IPS-18c (cell line): Measurements from ENCODE around the gene PIGT.

ENCODE experiments used
- H3K4me3 ChIP-seq: 2 replicates; pipeline ENCODE4 v1.7.0; 2013; ENCODE audit warnings: low read depth, mild to moderate bottlenecking, low read length, moderate library complexity; ENCODE audit not compliant: insufficient read depth
- H3K9me3 ChIP-seq: one replicate; pipeline ENCODE4 v1.6.1; 2013; ENCODE audit warnings: mild to moderate bottlenecking, low read length, moderate library complexity; ENCODE audit not compliant: control insufficient read depth, insufficient read depth

Gene PIGT

DNA sequence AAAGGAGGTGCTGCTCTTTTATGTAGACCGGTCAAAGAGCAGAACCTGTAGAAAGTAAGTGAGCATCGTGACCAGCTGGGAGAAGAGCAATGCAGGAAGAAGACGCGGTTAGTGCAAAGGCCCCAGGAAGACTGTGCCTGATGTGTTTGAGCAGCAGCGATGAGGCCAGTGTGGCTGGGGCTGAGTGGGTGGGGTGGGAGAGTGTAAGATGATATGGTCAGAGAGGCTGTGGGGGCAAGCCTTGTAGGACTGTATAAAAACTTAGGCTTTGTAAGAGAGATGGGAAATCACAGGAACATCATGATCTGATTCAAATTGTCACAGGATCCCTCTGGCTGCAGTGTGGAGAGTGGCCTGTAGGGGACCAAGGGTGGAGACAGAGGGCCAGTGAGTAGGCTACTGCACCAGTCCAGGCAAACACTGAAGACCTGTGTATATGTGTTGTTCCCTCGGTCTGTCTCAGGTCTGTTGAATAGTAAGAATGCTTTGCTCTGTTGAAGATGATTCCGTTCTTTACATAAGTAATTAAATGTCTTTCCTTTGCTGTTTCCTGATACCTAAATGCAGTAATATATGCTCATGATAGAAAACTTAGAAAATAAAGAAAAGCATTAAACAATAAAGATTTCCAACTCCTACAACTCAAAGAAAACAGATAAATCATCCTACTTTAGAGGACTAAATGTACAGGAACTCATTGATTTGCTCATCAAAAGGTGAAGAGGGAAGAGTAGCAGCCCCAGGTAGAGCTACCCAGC lies 30.0 kb downstream of the PIGT start:
- H3K4me3 ChIP-seq = no peak overlapping the region

DNA sequence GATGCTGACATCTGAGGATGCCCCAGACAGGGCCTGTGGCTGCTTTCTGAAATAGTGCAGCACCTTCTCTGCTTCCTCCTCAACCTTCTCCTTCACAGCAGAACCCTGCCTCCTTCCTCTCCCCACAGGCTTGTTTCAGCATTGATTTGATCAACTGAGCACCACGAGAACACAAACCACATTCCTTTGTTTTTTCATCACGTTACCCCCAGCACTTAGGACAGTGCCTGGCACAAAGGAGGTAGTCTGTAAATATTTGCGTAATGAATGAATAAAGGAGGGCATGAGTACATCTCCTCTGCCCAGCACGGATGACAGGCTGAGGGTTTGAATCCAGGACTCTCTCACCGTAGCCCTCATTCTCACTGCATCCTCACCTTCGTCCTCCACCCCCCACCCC lies 32.3 kb downstream of the PIGT start:
- no peak overlapping the region for H3K4me3 ChIP-seq
- no peaks in the 10 kb centered on the region for H3K9me3 ChIP-seq

More for the DNA sequence above, 30.0 kb downstream of the PIGT start:
- H3K9me3 ChIP-seq = no peaks in the 10 kb centered on the region

DNA sequence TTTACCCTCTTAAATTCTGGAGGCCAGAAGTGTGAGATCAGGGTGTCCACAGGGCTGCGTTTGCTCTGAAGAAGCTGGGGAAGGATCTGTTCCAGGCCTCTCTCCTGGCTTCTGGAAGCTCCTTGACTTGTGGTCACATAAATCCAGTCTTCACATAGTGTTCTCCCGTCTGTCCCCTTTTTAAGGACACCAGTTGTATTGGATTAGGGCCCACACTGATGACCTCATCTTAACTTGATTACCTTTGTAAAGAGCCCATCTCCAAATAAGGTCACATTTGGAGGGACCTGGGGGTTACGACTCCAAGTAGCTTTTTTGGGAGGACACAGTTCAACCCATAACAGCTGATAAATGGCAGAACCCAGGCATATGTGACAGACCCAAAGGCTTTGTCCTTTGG lies 33.6 kb downstream of the PIGT start:
- no peak overlapping the region for H3K4me3 ChIP-seq

DNA sequence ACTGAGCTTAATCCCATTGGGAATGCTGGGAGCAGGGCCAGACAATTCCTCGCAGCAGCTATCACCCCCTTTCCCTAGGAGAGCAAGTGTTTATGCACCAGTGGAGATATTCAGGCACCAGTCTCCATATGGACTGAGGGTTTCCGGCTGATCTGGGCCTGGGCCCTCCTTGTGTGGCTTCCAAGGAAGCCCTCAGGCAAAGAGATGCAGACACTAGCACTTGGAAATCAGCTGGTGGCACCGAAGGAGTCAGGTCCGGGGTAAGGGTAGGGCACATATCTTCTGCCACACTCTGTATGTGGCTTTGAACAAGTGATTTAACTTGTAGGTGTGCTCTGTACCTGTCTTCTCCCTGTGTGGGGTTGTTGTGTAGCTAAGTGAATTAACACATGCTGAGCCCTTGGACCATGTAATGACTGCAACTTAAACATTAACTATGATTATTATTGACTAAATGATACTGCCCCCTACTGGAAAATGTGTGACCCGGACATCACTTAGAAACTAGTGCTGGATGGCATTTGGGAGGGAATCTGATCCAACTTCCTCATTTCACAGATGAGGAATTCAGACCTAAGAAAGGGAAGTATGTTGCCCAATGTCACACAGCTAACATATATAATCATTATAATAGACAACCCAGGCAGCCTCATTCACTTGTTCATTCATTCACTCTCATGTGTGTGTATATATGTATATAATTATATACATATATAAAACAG lies 34.3 kb downstream of the PIGT start:
- Histone ChIP-seq H3K4me3 (no peak overlapping the region), H3K9me3 (no peaks in the 10 kb centered on the region)

More for the DNA sequence above, 33.6 kb downstream of the PIGT start:
- no peaks in the 10 kb centered on the region for H3K9me3 ChIP-seq

DNA sequence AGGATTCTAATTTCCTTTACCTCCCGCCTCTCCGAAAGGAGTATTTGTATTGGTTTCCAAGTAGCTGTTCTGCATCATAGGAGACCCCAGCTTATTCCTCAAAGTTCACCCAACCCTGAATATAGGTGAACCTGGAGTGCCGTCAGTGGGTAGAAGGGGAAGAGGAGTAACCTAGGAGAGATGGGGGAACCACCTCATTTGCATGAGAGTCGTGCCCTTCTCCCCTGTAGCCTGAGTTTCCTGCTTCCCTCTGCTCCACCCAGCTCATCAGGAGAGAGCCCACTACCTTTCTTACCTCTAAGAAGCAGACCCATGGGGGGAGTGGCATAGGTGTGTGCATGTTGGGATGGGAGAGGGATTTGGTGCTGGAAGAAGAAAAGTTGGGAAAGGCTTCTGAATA lies 36.3 kb downstream of the PIGT start:
- Histone ChIP-seq H3K9me3 (no peaks in the 10 kb centered on the region), H3K4me3 (no peak overlapping the region)

DNA sequence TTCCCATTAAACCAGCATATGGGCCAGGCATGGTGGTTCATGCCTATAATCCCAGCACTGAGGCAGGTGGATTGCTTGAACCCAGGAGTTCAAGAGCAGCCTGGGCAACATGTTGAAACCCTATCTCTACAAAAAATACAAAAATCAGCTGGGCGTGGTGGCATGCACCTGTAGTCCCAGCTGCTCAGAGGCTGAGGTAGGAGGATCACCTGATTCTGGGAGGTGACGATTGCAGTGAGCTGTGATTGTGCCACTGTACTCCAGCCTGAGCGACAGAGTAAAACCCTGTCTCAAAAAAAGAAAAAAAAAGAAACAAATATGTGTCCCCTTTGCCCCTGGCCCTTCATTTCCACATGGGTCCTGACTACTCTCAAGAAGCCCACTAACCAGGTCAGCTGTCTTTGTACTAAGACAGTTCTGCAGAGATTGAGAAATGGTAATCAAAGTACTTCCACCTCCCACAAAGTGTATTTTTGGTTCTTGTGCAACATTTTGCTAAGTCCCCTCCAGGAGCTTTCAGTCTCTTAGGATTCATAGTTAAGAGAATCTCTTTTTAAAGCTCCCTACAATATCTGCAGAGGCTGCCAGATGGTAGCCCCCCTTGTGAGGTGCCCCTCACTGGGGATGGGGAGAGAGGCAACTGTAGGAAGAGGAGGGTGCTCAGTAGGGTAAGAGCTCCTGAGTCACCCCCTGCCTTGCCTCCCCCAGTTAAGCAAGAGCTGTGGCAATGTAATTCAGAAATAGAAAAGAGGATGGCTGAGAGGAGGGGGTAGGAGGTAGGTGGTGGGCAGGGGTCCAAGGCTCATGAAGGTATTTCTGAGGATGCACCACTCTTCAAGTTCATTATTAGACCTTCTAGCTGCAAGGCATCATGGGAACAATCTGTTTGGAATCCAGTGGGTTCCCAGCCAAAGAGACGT lies 37.1 kb downstream of the PIGT start:
- no peak overlapping the region for H3K4me3 ChIP-seq
- no peaks in the 10 kb centered on the region for H3K9me3 ChIP-seq

DNA sequence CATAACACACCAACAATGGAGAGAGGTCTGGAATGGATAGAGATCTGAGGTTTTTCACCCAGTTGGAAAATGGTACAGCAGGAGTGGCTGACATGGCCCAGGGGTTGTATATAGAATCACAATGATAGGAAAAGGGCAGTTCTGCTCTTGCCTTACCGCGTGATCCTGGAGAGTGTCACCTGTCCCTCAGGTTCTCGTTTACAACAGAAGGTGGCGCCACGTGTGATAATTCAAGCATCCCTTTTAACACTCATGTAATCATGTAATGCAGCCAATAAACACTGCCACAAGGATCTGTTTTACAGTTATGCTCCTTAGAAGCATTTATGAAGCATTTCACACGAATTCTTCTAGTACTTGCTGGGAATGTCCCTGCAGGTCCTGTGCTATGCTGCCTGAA lies 40.7 kb downstream of the PIGT start:
- no peak overlapping the region for H3K4me3 ChIP-seq
- H3K9me3 ChIP-seq = no peaks in the 10 kb centered on the region

DNA sequence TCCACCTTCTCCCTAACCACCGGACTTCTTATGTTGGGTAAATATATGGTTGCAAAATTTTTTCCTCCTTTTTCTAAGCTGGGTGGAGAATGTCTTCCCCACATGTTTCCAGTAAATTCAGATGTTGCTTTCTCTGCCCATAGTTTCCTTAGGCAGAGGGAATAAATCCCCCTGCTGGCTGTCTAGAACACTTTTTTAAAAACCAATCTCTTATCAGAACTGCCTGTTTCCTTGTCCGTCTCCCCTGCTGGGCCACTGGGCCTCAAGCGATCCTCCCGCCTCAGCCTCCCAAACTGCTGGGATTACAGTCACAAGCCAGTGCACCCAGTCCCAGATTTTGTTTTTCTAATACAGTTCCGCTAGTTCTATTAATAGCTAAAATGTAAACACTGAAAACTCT lies 43.7 kb downstream of the PIGT start:
- no peaks in the 10 kb centered on the region for H3K9me3 ChIP-seq
- no peak overlapping the region for H3K4me3 ChIP-seq

DNA sequence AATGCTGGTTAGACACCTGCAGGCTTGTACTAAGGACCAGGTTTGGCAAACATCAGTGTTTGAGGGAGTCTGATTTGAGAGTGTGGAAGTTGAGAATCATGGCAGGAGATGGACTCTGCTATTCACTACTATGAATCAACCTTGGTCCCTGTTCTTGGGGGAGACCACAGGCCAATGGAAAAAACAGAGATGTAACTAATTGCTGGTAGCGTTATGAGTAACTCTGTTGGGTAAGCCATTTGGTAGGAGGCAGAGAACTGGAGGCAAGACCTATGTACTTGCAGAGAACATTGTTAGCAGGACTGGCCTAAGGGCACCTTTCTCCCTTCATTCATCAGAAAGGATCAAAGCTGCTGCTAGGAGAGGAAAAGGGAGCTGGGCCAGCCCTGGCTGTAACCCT lies 45.3 kb downstream of the PIGT start:
- Histone ChIP-seq H3K9me3 (no peaks in the 10 kb centered on the region), H3K4me3 (no peak overlapping the region)

DNA sequence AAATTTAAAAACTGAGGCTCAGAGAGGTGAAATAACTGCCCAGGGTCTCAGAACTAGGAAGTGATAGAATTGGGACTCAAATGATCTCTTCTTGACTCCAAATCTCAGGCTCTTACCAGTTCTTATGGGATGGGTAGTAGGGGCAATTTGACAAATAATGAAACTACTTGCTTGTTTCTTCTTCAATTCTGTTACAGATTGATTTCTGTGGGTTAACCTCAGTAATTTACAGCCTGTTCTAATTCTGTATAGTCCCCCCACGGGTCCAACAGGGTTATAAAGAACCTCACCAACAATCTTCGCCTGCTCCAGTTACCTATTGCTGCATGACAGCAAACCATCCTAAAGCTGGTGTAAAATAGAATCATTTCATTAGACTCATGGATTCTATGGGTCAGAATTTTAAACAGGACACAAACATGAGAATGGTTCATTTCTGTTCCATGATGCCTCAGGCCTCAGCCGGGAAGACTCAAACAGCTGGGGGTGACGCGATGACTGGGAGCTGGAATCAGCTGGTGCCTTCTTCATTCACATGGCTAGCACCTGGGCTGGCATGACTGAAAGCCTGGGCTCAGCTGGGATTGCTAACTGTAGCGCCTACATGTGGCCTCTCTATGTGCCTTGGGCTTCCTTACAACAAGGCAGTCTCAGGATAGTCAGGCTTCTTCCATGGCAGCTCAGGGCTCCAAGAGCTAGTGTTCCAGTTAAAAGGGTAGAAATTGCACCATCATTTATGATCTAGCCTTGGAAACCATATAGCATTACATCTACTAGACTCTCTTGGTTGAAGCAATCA lies 47.0 kb downstream of the PIGT start:
- Histone ChIP-seq H3K4me3 (no peak overlapping the region), H3K9me3 (no peaks in the 10 kb centered on the region)

DNA sequence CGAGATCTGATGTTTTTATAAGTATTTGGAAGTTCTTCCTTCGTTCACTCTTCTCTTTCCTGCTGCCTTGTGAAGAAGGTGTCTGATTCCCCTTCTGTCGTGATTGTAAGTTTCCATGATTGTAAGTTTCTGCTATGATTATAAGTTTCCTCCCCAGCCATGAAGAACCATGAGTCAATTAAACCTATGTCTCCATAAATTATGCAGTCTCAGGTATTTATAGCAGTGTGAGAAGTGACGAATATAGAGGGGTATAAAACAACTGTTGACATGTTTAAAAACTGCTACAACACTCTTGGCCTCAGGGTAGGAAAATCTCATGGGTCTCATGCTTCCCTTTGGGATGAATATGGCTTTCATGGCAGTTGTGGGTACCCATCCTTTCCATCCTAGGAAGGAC lies 47.8 kb downstream of the PIGT start:
- no peaks in the 10 kb centered on the region for H3K9me3 ChIP-seq
- no peak overlapping the region for H3K4me3 ChIP-seq

DNA sequence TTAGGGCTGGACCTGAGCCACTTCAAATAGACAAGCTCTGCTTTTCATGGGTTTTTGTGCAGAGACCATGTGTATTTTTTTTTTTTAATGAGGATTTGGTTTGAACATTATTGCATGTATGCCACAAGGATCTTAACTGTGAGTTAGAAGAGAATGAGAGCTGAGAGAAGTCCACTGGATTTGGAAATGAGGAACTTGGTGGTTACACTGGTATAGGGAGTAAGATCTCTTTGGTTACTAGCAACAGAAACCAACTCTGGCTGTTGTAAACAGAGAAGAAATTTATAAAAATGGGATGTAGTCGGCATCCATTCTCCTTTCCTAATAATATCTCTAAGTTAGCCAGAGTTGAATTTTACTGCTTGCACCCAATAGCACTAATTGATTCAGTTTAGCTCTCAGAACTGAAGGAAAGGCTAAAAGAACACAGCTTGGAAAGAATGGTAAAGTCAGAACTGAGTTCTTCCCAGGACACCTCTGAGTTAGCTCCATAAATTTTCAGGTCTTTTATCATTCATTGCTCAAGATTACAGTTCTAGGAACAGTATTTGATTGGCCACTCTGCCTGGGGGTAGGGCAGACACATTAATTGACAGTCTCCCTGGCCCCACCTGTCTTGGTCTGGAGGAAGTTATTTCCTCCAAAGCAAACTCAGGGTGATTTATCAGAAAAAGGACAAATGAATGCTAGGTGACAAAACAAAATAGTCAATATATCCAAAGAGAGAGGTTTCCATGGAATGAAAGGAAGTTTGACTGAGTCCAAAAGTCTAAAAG lies 49.7 kb downstream of the PIGT start:
- no peak overlapping the region for H3K4me3 ChIP-seq
- H3K9me3 ChIP-seq = no peaks in the 10 kb centered on the region

DNA sequence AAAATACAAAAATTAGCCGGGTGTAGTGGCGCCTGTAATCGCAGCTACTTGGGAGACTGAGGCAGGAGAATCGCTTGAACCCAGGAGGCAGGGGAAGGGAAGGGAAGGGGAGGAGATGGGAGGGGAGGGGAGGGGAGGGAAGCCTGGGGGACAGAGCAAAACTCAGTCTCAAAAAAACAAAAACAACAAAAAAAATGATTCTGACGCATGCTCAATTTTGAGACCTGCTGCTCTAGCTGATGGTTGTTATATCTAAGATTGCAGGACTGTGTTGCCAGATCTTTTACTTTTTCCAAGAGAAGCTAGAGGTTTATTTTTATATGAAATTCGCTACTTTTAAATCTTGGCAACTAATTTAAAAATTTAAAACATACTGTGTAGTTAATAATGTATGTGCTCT lies 51.2 kb downstream of the PIGT start:
- Histone ChIP-seq H3K9me3 (no peaks in the 10 kb centered on the region), H3K4me3 (no peak overlapping the region)

DNA sequence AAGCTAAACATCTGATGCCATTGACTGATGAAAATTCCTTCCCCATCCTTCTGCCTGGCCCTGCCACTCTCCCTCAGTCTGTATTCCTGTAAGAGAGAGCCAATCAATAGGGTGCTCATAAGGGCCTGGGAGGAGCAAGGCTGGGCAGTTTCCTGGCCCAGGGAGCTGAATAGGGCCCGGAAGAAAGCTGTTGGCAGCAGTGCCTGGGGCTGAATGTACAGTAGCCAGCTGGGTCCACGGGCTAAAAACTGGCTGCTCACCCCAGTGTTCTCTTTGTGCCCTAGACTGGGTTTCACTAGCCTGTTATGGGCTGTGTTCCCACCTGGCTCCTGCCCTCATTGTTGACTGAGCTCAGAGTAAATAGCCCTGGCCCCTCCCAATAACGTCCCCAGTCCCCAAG lies 51.9 kb downstream of the PIGT start:
- H3K9me3 ChIP-seq = no peaks in the 10 kb centered on the region
- no peak overlapping the region for H3K4me3 ChIP-seq

DNA sequence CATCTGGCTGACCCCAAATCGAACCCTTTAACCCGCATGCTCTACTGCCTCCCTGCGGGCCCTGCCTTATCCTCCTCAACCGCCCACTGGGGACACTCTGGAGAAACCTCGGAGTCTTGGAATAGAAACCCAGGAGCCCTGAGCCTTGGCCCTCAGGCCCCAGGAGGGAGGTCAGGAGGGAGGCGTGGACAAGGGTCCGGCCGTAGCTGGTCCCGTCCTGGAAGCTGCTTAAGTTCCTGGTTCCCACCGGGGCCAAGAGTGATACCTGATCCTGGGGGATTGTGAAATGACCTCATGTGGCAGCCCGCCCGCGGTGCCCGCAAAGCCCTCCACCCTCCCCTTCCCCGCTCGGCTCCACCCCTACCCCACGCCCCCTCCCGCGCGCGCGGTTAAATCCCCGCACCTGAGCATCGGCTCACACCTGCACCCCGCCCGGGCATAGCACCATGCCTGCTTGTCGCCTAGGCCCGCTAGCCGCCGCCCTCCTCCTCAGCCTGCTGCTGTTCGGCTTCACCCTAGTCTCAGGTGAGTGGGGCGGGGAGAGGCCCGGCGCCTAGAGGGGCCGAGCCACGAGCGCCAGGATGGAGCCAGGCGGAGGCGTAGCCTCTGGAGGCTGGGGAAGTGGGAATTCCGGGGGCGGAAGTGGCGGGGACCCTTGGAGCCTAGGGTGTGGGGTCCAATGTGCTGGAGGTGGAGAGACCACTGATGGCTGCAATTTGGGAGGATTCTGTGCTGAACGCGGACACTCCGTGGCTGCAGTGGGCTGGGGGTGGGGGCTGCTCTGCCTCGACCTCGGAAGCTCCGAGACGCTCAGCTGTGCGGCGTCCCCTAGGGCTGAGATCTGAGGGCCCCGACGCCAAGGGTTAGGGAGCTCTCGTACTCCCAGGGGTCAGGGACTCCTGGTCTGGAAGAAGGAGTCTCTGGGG lies 53.7 kb downstream of the PIGT start, which contains the start of gene WFDC2:
WFDC2 (plus strand) TSS at position 418 of the 926 bp plus-strand sequence; CDS start at position 447, 29 bp downstream.
- Histone ChIP-seq H3K9me3 (no peaks in the 10 kb centered on the region), H3K4me3 (peak within 1 kb of the TSS; percentile 69)
